ENCODE data around the gene PDGFB.

DNA sequence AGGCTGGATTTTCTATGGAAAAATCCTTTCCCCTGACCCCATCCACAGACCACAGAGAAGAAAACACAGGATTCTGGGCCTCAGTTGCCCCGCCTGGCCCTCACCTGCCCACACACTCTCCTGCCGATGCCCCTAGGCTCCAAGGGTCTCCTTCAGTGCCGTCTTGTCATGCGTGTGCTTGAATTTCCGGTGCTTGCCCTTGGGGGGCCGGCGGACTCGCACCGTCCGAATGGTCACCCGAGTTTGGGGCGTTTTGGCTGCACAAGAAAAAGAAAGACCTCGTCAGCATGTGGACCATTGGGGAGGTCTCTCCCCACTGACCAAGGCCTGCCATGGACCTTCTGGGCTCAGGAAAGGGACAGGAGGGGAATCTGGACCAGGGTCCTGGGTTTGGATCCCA, 19.2 kb downstream of the PDGFB start:
- TF ChIP-seq POLR2AphosphoS5 (IDR thresholded peaks at IDR 0.05): no peak
- TF ChIP-seq, protein P1, sequence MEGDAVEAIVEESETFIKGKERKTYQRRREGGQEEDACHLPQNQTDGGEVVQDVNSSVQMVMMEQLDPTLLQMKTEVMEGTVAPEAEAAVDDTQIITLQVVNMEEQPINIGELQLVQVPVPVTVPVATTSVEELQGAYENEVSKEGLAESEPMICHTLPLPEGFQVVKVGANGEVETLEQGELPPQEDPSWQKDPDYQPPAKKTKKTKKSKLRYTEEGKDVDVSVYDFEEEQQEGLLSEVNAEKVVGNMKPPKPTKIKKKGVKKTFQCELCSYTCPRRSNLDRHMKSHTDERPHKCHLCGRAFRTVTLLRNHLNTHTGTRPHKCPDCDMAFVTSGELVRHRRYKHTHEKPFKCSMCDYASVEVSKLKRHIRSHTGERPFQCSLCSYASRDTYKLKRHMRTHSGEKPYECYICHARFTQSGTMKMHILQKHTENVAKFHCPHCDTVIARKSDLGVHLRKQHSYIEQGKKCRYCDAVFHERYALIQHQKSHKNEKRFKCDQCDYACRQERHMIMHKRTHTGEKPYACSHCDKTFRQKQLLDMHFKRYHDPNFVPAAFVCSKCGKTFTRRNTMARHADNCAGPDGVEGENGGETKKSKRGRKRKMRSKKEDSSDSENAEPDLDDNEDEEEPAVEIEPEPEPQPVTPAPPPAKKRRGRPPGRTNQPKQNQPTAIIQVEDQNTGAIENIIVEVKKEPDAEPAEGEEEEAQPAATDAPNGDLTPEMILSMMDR (IDR thresholded peaks at IDR 0.05 in 8 of 11, conservative IDR thresholded peaks at IDR 0.05 in 3 of 11): no peak
- no peak for TF ChIP-seq POLR2A (IDR thresholded peaks at IDR 0.05)
